Dedifferentiated amniotic fluid mesenchymal stem cell (primary cell): ENCODE results near the gene PRAMEF33.
"Not testable (repeated sequence)": the region's sequence is repeated elsewhere in the genome, so short reads cannot be mapped to it uniquely, and the experiment has no call there.

Experiments used
- DNase-seq: peaks from one replicate; pipeline ENCODE4 v3.0.0-alpha.2; 2016; ENCODE audit errors: extremely low spot score

Gene PRAMEF33, protein sequence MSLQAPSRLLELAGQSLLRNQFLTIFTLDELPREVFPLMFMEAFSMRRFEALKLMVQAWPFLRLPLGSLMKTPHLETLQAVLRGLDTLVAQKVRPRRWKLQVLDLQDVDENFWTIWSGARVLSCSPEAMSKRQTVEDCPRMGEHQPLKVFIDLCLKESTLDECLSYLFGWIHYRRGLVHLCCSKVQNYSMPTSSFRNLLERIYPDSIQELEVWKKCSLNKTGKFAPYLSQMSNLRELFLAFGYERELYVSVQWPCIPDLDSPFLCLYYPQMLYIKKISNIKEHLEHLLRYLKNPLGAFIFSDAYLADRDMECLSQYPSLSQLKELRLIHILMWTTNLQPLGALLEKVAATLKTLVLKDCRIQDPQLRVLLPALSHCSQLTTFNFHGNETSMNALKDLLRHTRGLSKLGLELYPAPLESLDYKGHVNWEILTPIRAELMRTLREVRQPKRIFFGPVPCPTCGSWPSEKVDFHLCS

DNA sequence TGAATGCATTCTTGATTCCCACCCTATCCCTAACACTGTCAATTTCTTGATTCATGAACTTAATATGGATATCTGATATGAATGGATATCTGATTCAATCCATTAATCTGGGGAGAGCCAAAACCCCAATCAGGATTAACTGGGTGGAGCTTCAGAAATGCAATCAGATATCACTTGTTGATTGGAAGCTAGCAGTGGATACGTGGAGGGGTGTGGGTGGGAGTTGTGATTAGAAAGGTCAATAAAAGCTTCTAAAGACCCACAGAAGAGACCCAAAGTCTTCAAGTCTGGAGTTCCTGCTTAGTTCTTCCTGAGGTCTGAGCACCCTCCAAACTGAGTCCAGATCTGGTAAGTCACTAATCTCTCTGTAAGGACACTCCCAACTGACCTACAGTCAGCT lies at the start of gene PRAMEF33:
Gene PRAMEF33, plus strand, starts transcription at position 301 of the 400 bp plus-strand sequence. CDS start 2,416 bp downstream, outside the sequence.
- DNase-seq = not testable (repeated sequence)

DNA sequence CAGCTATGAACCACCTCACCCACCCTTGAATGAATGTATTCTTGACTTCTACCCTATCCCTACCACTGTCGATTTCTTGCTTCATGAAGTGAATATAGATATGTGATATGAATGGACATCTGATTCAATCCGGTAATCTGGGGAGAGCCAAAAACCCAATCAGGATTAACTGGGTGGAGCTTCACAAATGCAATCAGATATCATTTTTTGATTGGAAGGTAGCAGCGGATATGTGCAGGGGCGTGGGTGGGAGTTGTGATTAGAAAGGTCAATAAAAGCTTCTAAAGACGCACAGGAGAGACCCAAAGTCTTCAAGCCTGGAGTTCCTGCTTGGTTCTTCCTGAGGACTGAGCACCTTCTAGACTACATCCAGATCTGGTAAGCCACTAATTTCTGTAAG lies 49.4 kb upstream of the PRAMEF33 start, which contains the start of gene PRAMEF5:
Gene PRAMEF5, plus strand, starts transcription at position 301 of the 400 bp plus-strand sequence. CDS start 5,071 bp downstream, outside the sequence.
- DNase-seq = not testable (repeated sequence)

DNA sequence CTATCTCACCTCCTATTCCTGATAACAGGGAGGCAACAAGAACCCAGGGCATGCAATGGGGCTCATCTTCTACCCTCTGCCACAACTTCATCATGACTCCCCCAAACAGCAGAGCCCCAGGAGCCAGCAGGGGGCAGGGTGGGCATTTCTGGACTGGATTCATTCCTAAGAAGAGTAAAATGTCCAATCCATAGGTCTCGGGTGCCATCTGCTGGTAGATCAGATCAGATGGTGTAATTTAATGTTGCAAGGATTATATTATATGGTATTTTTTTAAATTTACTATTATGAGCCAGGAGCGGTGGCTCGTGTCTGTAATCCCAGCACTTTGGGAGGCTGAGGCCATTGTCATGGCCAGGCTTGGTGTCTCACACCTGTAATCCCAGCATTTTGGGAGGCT lies 38.2 kb upstream of the PRAMEF33 start:
- not testable (repeated sequence) for DNase-seq

DNA sequence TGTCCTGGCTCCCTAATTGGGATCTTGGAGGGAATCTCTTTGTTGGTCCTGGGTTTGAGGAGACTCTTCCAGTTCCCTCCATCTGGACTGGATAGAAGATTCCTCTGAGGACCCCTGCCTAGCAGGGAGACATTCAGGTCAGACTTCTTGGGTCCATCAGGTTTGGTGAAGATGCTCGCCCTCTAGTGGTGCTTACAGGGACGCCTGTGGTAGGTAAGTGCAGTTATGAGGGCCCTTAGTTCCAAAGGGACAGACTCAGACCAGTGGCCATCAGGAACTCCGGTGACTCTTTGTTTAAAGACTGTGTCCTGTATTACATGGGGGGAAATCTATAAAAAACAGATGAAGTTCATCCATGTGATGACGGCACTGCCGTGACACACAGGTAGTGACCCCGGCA lies 26.3 kb upstream of the PRAMEF33 start:
- not testable (repeated sequence) for DNase-seq

DNA sequence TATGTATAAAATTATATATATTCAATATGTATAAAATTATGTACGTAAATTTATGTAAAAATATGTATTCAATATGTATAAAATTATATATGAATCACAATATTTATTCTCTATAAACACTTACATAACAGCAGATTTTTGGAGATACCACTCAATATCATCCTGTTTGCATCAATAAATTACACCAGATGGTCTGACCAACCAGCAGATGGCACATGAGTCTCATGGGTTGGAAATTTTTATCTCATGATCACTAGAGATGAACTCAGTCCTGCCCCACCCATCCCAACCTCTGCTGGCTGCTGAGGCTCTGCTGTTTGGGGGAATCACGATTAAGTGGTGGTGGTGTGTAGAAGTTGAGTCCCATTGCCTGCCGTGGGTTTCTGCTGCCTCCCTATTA lies 23.7 kb upstream of the PRAMEF33 start:
- DNase-seq = not testable (repeated sequence)

DNA sequence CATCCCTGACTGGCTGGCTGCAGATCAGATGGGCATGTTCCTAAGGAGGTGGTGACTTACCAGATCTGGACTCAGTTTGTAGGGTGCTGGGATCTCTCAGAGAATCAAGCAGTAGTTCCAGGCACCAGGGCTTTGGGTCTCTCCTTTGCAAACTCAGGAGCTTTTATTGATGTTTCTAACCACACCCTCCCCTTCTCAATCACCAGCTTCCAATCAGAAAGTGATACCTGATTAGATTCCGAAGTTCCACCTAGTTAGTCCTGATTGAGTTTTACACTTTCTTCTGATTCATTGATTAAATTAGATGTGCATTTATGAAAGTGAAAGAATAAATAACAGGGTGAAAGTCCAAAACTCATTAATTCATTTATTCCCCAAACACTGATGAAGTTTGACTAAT lies 18.3 kb upstream of the PRAMEF33 start, which contains the start of gene PRAMEF8:
Gene PRAMEF8, minus strand, starts transcription at position 101 of the 400 bp plus-strand sequence. CDS start 1,046 bp downstream, outside the sequence.
- not testable (repeated sequence) for DNase-seq

DNA sequence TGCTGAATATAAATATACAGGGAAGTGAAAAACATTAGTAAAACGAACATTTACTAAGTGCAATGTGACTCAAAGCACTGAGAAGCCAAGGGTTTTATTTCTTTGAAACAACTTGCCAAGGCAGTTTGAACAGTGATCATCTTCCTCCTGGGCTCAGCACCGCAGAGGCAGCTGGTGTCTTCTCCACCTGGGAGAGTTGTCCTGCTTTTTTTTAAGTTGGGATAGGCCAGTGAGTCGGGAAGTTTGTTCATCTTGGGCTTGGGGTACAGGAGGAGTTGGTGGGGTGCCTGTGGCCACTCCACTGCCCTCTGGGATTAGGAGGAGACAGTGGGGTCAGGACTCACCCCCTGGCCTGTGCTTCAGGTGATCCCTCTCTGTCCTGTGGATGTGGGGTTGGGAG lies 14.3 kb upstream of the PRAMEF33 start:
- not testable (repeated sequence) for DNase-seq

DNA sequence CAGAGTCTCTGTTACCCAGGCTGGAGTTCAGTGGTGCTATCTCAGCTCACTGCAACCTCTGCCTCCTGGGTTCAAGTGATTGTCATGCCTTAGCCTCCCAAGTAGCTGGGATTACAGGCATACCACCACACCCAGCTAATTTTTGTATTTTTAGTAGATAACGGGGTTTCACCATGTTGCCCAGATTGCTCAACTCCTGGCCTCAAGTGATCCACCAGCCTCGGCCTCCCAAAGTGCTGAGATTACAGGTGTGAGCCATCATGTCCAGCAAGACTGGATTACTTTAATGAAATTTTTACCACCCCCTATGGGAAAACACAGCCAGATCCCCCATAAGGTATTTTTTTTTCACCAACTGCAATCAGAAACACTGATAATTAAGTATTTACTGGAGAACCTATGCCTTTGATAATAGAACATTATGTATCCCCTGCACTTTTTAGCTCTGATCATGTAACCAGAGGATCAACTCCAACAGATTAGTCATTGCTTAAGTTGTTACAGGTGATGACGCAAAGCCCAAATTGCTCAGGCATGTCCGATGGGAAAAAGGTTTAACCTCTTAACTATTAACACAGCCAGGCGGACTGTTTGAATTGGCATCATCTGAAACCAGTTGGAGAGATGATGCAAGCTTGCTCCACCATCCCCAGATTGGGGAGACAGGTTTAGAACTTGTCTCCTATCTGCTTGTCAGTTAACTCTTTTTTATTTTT lies 6.0 kb upstream of the PRAMEF33 start:
- not testable (repeated sequence) for DNase-seq

DNA sequence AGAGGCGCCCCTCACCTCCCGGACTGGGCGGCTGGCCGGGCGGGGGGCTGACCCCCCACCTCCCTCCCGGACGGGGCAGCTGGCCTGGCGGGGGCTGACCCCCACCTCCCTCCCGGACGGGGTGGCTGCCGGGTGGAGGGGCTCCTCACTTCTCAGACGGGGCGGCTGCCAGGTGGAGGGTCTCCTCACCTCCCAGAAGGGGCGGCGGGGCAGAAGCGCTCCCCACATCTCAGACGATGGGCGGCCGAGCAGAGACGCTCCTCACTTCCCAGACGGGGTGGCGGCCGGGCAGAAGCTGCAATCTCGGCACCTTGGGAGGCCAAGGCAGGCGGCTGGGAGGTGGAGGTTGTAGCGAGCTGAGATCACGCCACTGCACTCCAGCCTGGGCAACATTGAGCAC lies 4.6 kb upstream of the PRAMEF33 start:
- DNase-seq = not testable (repeated sequence)

DNA sequence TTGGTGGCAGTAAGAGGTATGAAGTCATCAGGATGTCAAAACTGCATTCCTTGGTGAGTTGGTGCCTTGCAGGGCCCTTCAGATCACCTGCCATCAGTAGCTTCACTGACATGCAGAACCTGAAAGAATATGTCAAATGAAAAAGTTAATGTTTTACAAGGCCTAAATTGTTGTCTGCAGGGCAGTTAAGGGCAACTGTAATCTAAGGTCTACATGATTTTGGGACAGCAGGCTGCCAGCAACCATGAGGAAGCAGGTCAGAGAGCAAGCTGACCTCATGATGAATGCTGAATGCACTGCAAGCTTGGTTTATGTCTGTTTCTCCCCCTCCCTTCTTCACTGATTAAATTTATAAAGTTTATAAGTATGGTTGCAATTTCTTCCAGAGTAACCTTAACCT lies 1.1 kb upstream of the PRAMEF33 start:
- DNase-seq = not testable (repeated sequence)

DNA sequence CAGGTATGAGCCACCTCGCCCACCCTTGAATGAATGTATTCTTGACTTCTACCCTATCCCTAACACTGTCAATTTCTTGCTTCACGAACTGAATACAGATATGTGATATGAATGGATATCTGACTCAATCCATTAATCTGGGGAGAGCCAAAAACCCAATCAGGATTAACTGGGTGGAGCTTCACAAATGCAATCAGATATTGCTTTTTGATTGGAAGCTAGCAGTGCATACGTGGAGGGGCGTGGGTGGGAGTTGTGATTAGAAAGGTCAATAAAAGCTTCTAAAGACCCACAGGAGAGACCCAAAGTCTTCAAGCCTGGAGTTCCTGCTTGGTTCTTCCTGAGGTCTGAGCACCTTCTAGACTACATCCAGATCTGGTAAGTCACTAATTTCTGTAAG lies 11.9 kb downstream of the PRAMEF33 start, which contains the start of gene PRAMEF15:
Gene PRAMEF15, plus strand, starts transcription at position 301 of the 400 bp plus-strand sequence. CDS start 2,827 bp downstream, outside the sequence.
- DNase-seq = not testable (repeated sequence)

DNA sequence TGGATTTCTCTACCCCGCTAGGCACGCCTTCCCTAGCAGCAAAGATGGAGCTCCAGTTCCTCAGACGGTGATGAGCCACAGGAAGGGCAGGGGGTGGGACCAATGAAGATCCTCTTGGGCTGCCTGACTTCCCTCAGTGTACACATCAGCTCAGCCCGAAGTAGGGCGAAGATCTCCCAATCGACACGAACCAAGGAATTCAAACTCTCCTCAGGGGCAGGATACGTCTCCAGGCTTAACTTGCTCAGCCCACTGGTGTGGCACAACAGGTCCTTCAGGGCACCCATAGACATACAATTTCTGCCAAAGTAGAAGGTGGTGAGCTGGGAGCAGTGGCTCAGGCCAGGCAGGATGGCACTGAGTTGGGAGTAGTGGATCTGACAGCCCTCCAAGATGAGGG lies 39.2 kb downstream of the PRAMEF33 start:
- DNase-seq = not testable (repeated sequence)

DNA sequence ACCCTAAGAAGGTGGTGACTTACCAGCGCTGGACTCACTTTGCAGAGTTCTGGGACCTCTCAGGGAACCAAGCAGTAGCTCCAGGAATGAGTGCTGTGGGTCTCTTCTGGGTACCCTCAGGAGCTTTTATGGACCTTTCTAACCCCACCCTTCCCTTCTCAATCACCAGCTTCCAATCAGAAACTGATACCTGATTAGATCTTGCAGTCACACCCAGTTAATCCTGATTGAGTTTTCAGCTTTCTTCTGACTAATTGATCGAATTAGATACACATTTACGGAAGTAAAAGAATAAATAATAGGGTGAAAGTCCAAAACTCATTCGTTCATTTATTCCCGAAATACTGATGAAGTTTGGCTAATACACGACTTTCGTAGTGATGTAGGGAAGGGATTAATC lies 43.7 kb downstream of the PRAMEF33 start, which contains the start of gene PRAMEF14:
Gene PRAMEF14, minus strand, starts transcription at position 101 of the 400 bp plus-strand sequence. CDS start 1,820 bp downstream, outside the sequence.
- DNase-seq = not testable (repeated sequence)

DNA sequence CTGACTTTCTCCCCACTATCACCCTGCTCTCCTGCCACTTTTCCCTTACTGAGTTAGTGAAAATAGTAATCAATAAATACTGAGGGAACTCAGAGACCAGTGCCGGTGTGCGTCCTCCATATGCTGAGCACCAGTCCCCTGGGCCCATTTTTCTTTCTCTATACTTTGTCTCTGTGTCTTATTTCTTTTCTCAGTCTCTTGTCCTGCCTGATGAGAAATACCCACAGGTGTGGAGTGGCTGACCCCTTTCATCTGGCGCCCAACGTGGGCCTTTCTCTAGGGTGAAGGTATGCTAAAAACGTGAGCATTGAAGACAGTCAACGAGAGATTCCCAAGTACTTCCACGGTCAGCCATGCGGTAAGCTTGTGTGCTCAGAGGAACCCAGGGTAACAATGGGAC lies 50.1 kb downstream of the PRAMEF33 start:
- DNase-seq = not testable (repeated sequence)

DNA sequence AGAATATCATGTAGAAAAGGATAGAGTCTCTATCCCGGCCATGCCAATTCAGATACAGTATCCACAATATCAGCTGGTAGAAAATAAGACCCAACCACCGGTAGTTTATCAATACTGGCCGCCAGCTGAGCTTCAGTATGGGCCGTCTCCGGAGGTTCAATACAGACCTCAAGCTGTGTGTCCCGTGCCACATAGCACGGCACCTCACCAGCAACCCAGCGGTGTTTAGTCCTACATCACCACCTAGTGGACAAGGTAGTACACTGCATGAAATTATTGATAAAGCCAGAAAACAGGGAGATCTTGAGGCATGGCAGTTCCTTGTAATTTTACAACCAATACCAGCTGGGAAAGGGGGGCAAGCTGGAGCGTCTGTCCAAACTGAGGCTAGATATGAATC lies 51.1 kb downstream of the PRAMEF33 start:
- not testable (repeated sequence) for DNase-seq

DNA sequence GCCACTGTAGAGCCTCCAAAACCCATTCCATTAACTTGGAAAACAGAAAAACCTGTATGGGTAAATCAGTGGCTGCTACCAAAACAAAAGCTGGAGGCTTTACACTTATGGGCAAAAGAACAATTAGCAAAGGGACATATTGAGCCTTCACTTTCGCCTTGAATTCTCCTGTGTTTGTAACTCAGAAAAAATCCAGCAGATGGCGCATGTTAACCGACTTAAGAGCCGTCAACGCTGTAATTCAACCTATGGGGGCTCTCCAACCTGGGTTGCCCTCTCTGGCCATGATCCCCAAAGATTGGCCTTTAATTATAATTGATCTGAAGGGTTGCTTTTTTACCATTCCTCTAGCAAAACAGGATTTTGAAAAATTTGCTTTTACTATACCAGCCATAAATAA lies 53.4 kb downstream of the PRAMEF33 start:
- DNase-seq = peak; percentile 54
